Urothelium cell line (cell line): ENCODE data around the gene LYRM1.
"Not testable (repeated sequence)": the region's sequence is repeated elsewhere in the genome, so short reads cannot be mapped to it uniquely, and the experiment has no call there.

Experiments
- DNase-seq: peaks from one replicate; pipeline ENCODE4 v3.0.0; 2011; ENCODE audit warnings: low spot score, mixed read lengths
- FAIRE-seq: peaks from 2 replicates; lab custom pipeline; 2011; peaks lifted over from hg19 to GRCh38; lab: Jason Lieb, UNC

Gene LYRM1

GRCh38 chr16:20929676-20930364, 29.2 kb downstream of the LYRM1 start:
- not testable (repeated sequence) for DNase-seq, FAIRE-seq

- DNase-seq: no peak
- no peak for FAIRE-seq
Observed at GRCh38 chr16:20930365-20930690, 29.8 kb downstream of the LYRM1 start.

- DNase-seq: no peak
- no peak for FAIRE-seq
Observed at GRCh38 chr16:20931066-20931600, 30.6 kb downstream of the LYRM1 start.

GRCh38 chr16:20933589-20933988, 33.0 kb downstream of the LYRM1 start:
- no peak for FAIRE-seq
- DNase-seq: no peak

- no peak for DNase-seq
- FAIRE-seq: no peak
Observed at GRCh38 chr16:20937736-20938135, 37.2 kb downstream of the LYRM1 start.

GRCh38 chr16:20938426-20938825, 37.9 kb downstream of the LYRM1 start:
- FAIRE-seq: no peak
- DNase-seq: no peak

GRCh38 chr16:20939611-20940010, 39.0 kb downstream of the LYRM1 start:
- FAIRE-seq: no peak
- no peak for DNase-seq

GRCh38 chr16:20940871-20941635, 40.5 kb downstream of the LYRM1 start:
- DNase-seq: no peak
- FAIRE-seq: no peak

GRCh38 chr16:20941636-20941926, 41.0 kb downstream of the LYRM1 start:
- FAIRE-seq (no peak), DNase-seq (no peak)

- no peak for FAIRE-seq
- DNase-seq: no peak
Observed at GRCh38 chr16:20942256-20942655, 41.7 kb downstream of the LYRM1 start.

- DNase-seq (no peak), FAIRE-seq (no peak)
Observed at GRCh38 chr16:20944861-20945574, 44.4 kb downstream of the LYRM1 start.

GRCh38 chr16:20945575-20945875, 45.0 kb downstream of the LYRM1 start:
- FAIRE-seq, DNase-seq: not testable (repeated sequence)

- DNase-seq: no peak
- FAIRE-seq: no peak
Observed at GRCh38 chr16:20946015-20946629, 45.6 kb downstream of the LYRM1 start.

- no peak for FAIRE-seq
Observed at GRCh38 chr16:20948444-20948843, 47.9 kb downstream of the LYRM1 start.

GRCh38 chr16:20949660-20950059, 49.1 kb downstream of the LYRM1 start:
- FAIRE-seq: no peak
- no peak for DNase-seq

More at GRCh38 chr16:20948444-20948843, 47.9 kb downstream of the LYRM1 start:
- no peak for DNase-seq

- no peak for DNase-seq
- FAIRE-seq: no peak
Observed at GRCh38 chr16:20950294-20950693, 49.7 kb downstream of the LYRM1 start.

- FAIRE-seq (no peak), DNase-seq (no peak)
Observed at GRCh38 chr16:20952139-20952920, 51.8 kb downstream of the LYRM1 start.

GRCh38 chr16:20954574-20954973, 54.0 kb downstream of the LYRM1 start:
- DNase-seq: no peak
- FAIRE-seq: no peak

GRCh38 chr16:20956319-20956718, 55.7 kb downstream of the LYRM1 start:
- no peak for DNase-seq
- FAIRE-seq: no peak

- no peak for FAIRE-seq
Observed at GRCh38 chr16:20957153-20957552, 56.6 kb downstream of the LYRM1 start.

GRCh38 chr16:20960899-20961298, 60.3 kb downstream of the LYRM1 start:
- DNase-seq: no peak
- FAIRE-seq: no peak

More at GRCh38 chr16:20957153-20957552, 56.6 kb downstream of the LYRM1 start:
- no peak for DNase-seq
